NT2/D1 (cell line): ENCODE measurements around the gene FRY.
A peak's percentile ranks its signal among the peaks of the same experiment; 100 is the strongest.

Experiments
- DNase-seq: peaks from one replicate; pipeline ENCODE4 v3.0.0-alpha.2; 2011; ENCODE audit warnings: low read depth, low spot score
- H3K27me3 ChIP-seq: 2 replicates; pipeline ENCODE4 v1.6.0; 2011; ENCODE audit warnings: mild to moderate bottlenecking; ENCODE audit not compliant: insufficient read length, insufficient read depth
- H3K36me3 ChIP-seq: 2 replicates; pipeline ENCODE4 v1.6.1; 2011; ENCODE audit warnings: mild to moderate bottlenecking, low read length, mixed read lengths; ENCODE audit not compliant: insufficient read depth, insufficient read length
- H3K4me1 ChIP-seq: 2 replicates; pipeline ENCODE4 v1.5.1; 2011; ENCODE audit not compliant: insufficient read depth, insufficient read length
- H3K4me3 ChIP-seq: 2 replicates; pipeline ENCODE4 v1.5.1; 2011; ENCODE audit warnings: low read depth; ENCODE audit not compliant: insufficient read length
- H3K9ac ChIP-seq: 2 replicates; pipeline ENCODE4 v1.6.0; 2011; ENCODE audit warnings: low read depth; ENCODE audit not compliant: insufficient read length
- H3K9me3 ChIP-seq: 2 replicates; pipeline ENCODE4 v1.5.1; 2011; ENCODE audit warnings: mild to moderate bottlenecking, low read length; ENCODE audit not compliant: insufficient read depth
- SUZ12 ChIP-seq: IDR thresholded peaks from 2 replicates; pipeline ENCODE4 v1.6.1; 2011; ENCODE audit not compliant: insufficient read length, insufficient read depth; ENCODE audit errors: extremely low read depth
- YY1 ChIP-seq: IDR thresholded peaks from 2 replicates; pipeline ENCODE4 v1.6.1; 2011; ENCODE audit not compliant: insufficient read length, insufficient read depth
- ZNF274 ChIP-seq: IDR thresholded peaks from 2 replicates; pipeline ENCODE4 v1.6.1; 2011; ENCODE audit warnings: mild to moderate bottlenecking, low read depth, low read length

Gene FRY

DNA sequence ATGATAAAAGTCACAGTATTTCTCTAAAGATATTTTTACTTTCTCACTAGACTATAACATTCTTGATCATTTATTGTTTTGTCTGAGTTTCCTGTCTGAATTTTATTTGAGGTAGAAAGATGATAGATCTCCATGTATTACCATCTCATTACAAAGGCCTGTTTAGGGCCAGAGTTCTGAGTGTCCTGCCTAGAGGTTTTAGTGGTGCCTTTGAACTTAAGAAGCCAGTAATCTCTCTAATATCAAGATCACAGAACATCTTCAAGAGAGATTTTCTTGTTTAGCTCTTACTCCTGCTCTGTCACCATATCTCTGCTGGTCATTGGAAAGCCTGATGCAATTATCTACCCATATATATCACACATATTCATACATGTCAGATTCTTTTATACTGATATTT is 182.1 kb downstream of the FRY start:
- DNase-seq: no peak
- Histone ChIP-seq H3K27me3 (no peaks in the 10 kb centered on the region), H3K36me3 (no peaks in the 10 kb centered on the region), H3K4me1 (no peaks in the 10 kb centered on the region), H3K9me3 (no peaks in the 10 kb centered on the region), H3K9ac (no peak overlapping the region), H3K4me3 (no peak overlapping the region)
- TF ChIP-seq ZNF274: no peak
- TF ChIP-seq SUZ12: no peak
- TF ChIP-seq YY1: no peak

GRCh38 chr13:32214071-32214470 is 182.5 kb downstream of the FRY start:
- H3K4me3 ChIP-seq: no peak overlapping the region
- H3K27me3 ChIP-seq: no peaks in the 10 kb centered on the region
- no peak overlapping the region for H3K9ac ChIP-seq
- H3K9me3 ChIP-seq: no peaks in the 10 kb centered on the region
- DNase-seq: no peak
- H3K36me3 ChIP-seq: no peaks in the 10 kb centered on the region
- H3K4me1 ChIP-seq: no peaks in the 10 kb centered on the region
- TF ChIP-seq YY1: no peak
- TF ChIP-seq ZNF274: no peak
- no peak for TF ChIP-seq SUZ12

DNA sequence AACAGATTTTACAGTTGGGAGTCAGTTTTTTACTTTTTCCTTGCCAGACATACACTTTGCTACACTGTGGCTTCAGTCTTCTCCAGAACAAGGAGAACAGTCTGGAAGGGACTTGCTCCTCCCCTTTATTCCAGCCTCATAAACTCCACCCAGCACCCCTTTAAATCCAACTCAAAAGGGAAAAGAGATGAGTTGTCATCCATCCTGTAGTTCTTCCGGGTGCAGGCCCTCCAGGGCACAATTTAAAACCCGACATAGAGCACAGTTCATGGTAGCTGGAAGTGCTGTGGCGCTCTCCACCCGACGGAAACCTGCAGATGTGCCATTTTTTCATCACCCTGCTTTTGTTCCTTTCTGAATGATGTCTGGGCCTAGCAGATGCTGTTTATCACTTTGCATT is 184.7 kb downstream of the FRY start:
- TF ChIP-seq SUZ12 (no peak), ZNF274 (no peak), YY1 (no peak)
- Histone ChIP-seq H3K9ac (no peak overlapping the region), H3K27me3 (no peaks in the 10 kb centered on the region), H3K4me3 (no peak overlapping the region), H3K9me3 (no peaks in the 10 kb centered on the region), H3K36me3 (no peaks in the 10 kb centered on the region), H3K4me1 (no peaks in the 10 kb centered on the region)
- no peak for DNase-seq

DNA sequence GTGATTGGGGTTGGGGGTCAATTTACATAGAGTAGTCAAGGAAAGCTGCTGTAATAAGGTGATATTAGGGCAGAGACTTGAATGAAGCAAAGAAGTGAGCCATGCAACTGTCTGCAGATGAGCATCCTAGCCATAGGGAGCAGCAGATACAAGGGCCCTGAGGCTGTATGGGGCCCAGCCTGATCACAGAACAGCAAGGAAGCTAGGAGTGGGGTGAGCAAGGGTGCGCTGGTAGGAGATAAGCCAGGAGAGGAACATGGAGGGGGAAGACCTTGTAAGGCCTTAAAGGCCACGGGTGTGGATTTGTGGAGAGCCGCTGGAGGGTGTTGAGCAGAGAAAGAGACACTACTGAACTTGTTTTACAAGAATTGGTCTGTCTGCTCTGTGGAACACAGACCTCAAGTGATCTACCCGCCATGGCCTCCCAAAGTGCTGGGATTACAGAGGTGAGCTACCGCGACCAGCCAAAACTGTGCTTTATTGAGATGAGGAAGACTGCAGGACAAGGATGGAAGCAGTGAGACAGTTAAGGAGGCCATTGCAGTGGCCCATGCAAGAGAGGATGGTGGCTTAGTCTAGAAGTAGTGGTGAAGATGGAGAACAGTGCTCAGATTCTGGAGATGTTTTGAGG is 190.6 kb downstream of the FRY start:
- no peaks in the 10 kb centered on the region for H3K36me3 ChIP-seq
- H3K9me3 ChIP-seq: peaks cover 8% of the 10 kb centered on the region; the same call in 1 of the 2 replicates

DNA sequence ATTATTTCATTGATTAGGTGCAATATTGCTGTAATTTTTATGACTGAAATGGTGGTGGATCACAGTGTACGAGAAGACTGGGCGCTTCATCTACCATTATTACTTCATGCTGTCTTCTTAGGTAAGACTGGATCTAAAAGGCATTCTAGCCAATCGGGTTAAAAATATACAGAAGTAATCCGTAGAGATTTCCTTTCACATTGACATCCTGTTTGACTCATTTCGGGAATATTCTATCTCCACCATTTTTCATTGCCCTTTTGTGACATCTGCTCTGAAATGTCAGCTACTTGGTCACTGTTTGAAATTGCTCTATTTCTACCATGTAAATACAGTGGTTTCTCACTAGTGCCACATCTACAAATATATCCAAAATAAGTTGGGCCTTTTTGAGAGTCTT is 193.3 kb downstream of the FRY start:
- no peak overlapping the region for H3K4me3 ChIP-seq
- H3K27me3 ChIP-seq: no peaks in the 10 kb centered on the region
- DNase-seq: no peak
- TF ChIP-seq SUZ12 (no peak), YY1 (no peak), ZNF274 (no peak)
- H3K9ac ChIP-seq: no peak overlapping the region
- H3K4me1 ChIP-seq: no peaks in the 10 kb centered on the region
- peaks cover 8% of the 10 kb centered on the region; the same call in 1 of the 2 replicates for H3K9me3 ChIP-seq
- no peaks in the 10 kb centered on the region for H3K36me3 ChIP-seq

More for the DNA sequence above, 190.6 kb downstream of the FRY start:
- DNase-seq: no peak
- Histone ChIP-seq H3K4me1 (no peaks in the 10 kb centered on the region), H3K27me3 (no peaks in the 10 kb centered on the region), H3K9ac (no peak overlapping the region), H3K4me3 (no peak overlapping the region)
- TF ChIP-seq ZNF274: no peak
- TF ChIP-seq YY1: no peak
- TF ChIP-seq SUZ12: no peak

GRCh38 chr13:32225481-32225931 is 193.9 kb downstream of the FRY start:
- no peaks in the 10 kb centered on the region for H3K27me3 ChIP-seq
- H3K9ac ChIP-seq: no peak overlapping the region
- no peak overlapping the region for H3K4me3 ChIP-seq
- TF ChIP-seq SUZ12: no peak
- TF ChIP-seq YY1: no peak
- no peak for TF ChIP-seq ZNF274
- H3K9me3 ChIP-seq: peaks cover 8% of the 10 kb centered on the region; the same call in 1 of the 2 replicates
- no peaks in the 10 kb centered on the region for H3K36me3 ChIP-seq
- H3K4me1 ChIP-seq: no peaks in the 10 kb centered on the region
- peak; percentile 18 for DNase-seq

GRCh38 chr13:32228330-32229041 is 196.9 kb downstream of the FRY start:
- DNase-seq: peak; percentile 6
- Histone ChIP-seq H3K9me3 (peaks cover 13% of the 10 kb centered on the region; the same call in 1 of the 2 replicates), H3K27me3 (no peaks in the 10 kb centered on the region), H3K4me3 (no peak overlapping the region), H3K9ac (no peak overlapping the region), H3K4me1 (no peaks in the 10 kb centered on the region), H3K36me3 (no peaks in the 10 kb centered on the region)
- no peak for TF ChIP-seq ZNF274
- no peak for TF ChIP-seq YY1
- no peak for TF ChIP-seq SUZ12
